ENCODE results near the gene COX7B2. TPM values are rescaled to one million over a fixed set of nuclear protein-coding genes. Genes with fewer than 3 reads are reported as not detected.

The COX7B2 gene
- total RNA-seq, 1 donor from 2014 or later: not detected

DNA sequence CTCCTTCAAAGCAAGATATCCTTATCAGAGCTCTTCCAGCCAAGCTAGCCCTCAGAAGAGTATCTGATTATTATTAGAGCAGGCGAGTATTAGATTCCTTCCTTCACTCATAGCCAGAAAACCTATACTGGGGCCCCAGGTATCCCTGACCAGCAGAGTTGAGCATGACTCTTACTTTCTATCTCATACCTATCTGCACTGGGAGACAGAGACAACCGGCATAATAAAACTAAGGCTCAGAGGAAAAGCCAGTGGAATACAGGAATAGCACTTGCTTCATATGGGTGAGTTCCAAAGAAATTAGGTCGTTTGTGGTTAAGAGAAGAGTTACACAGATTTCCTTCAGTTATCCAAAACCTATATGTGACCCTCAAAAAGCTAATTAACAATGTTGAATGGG lies 41.8 kb upstream of the COX7B2 start:
- H3K4me1 Mint-ChIP-seq: peaks cover 2% of the 10 kb centered on the region
- DNase-seq (ENCODE audit: low spot score in 2 of 2, unreplicated experiment in 2 of 2): no peak
- no peak overlapping the region for H3K4me3 Mint-ChIP-seq
- no peak overlapping the region for H3K27ac Mint-ChIP-seq
- peaks cover 7% of the 10 kb centered on the region for H3K27me3 Mint-ChIP-seq (ENCODE audit: low read depth)
- H3K36me3 Mint-ChIP-seq: no peaks in the 10 kb centered on the region
- TF ChIP-seq, protein P1, sequence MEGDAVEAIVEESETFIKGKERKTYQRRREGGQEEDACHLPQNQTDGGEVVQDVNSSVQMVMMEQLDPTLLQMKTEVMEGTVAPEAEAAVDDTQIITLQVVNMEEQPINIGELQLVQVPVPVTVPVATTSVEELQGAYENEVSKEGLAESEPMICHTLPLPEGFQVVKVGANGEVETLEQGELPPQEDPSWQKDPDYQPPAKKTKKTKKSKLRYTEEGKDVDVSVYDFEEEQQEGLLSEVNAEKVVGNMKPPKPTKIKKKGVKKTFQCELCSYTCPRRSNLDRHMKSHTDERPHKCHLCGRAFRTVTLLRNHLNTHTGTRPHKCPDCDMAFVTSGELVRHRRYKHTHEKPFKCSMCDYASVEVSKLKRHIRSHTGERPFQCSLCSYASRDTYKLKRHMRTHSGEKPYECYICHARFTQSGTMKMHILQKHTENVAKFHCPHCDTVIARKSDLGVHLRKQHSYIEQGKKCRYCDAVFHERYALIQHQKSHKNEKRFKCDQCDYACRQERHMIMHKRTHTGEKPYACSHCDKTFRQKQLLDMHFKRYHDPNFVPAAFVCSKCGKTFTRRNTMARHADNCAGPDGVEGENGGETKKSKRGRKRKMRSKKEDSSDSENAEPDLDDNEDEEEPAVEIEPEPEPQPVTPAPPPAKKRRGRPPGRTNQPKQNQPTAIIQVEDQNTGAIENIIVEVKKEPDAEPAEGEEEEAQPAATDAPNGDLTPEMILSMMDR (IDR thresholded peaks at IDR 0.05; ENCODE audit: unreplicated experiment): no peak
- no peaks in the 10 kb centered on the region for H3K9me3 Mint-ChIP-seq

DNA sequence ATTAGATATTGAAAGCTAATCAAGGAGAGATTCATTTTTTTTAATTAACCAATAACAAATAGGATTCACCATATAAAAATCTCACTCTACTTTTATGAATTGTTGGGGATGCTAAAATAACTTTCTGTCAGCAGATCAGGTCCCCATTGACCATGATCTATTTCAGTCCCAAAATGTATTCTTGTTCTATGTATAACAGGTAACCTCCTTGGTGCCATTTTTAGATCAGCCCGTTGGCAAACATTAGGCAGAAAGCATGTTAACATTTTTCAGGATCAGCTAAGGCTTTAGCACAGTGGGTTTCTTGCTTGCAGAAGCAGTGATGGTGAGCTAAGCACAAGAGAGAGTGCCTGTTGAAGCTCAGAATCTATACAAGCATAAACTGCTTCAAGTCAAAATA lies 40.8 kb upstream of the COX7B2 start:
- H3K4me3 Mint-ChIP-seq: no peak overlapping the region
- H3K27me3 Mint-ChIP-seq (ENCODE audit: low read depth): peaks cover 6% of the 10 kb centered on the region
- no peaks in the 10 kb centered on the region for H3K36me3 Mint-ChIP-seq
- TF ChIP-seq, protein P1 (IDR thresholded peaks at IDR 0.05; ENCODE audit: unreplicated experiment): no peak
- DNase-seq (ENCODE audit: low spot score in 2 of 2, unreplicated experiment in 2 of 2): no peak
- H3K9me3 Mint-ChIP-seq: no peaks in the 10 kb centered on the region
- H3K4me1 Mint-ChIP-seq: peaks cover 2% of the 10 kb centered on the region
- no peak overlapping the region for H3K27ac Mint-ChIP-seq

DNA sequence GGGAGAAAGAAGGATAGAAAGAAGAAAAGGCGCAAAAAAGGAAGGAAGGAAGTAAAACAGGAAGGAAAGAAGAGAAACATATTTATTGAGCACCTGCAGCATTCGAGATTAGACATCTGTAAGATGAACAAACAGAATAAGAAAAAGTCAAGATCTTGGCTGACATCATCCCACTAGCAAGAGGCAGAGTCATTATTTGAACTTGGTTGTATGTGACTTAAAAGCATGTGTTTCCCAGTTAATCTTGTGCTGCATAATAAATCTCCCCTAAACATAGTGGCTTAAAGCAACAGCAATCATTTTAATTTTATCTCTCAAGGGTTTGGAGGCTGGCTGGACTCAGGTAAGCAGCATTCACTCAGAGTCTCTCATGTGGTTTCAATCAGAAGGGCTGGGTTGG lies 38.5 kb upstream of the COX7B2 start:
- TF ChIP-seq, protein P1 (IDR thresholded peaks at IDR 0.05; ENCODE audit: unreplicated experiment): no peak
- DNase-seq (ENCODE audit: low spot score in 2 of 2, unreplicated experiment in 2 of 2): no peak
- peaks cover 1% of the 10 kb centered on the region for H3K27me3 Mint-ChIP-seq (ENCODE audit: low read depth)
- no peak overlapping the region for H3K4me3 Mint-ChIP-seq
- H3K9me3 Mint-ChIP-seq: peaks cover 4% of the 10 kb centered on the region
- peaks cover 2% of the 10 kb centered on the region for H3K4me1 Mint-ChIP-seq
- H3K36me3 Mint-ChIP-seq: no peaks in the 10 kb centered on the region
- no peak overlapping the region for H3K27ac Mint-ChIP-seq

DNA sequence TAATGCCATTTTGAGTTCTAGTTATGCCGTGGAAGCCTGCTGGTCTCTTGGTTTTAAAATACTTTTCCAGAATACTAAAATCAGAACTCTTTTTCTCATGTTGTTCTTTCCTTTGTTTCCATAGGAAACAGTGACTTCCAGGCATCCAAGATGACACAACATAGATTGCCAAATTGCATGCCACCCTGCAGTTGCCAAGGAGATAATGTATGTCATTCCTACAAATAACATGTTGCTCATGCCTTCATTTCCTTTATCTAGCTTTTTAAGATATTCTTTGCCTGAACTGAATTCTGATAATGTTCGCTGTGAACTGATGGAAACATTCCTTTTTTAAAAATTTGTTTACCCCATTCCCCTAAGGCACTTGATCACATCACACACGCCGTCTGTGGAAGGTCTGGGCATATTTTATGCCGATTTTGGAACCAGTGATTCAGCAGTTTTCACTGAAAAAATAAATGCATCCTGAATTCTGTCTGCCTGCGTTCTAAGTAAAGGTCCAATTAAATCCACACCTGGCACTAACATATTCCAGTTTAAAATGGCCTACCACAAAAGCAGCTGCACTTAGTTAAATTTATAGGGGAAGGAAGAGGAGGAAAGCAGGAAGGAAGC lies 38.0 kb upstream of the COX7B2 start:
- TF ChIP-seq, protein P1 (IDR thresholded peaks at IDR 0.05; ENCODE audit: unreplicated experiment): no peak
- H3K27me3 Mint-ChIP-seq (ENCODE audit: low read depth): peaks cover 1% of the 10 kb centered on the region
- no peaks in the 10 kb centered on the region for H3K36me3 Mint-ChIP-seq
- H3K27ac Mint-ChIP-seq: no peak overlapping the region
- H3K9me3 Mint-ChIP-seq: peaks cover 4% of the 10 kb centered on the region
- H3K4me1 Mint-ChIP-seq: peaks cover 2% of the 10 kb centered on the region
- no peak for DNase-seq (ENCODE audit: low spot score in 2 of 2, unreplicated experiment in 2 of 2)
- no peak overlapping the region for H3K4me3 Mint-ChIP-seq

DNA sequence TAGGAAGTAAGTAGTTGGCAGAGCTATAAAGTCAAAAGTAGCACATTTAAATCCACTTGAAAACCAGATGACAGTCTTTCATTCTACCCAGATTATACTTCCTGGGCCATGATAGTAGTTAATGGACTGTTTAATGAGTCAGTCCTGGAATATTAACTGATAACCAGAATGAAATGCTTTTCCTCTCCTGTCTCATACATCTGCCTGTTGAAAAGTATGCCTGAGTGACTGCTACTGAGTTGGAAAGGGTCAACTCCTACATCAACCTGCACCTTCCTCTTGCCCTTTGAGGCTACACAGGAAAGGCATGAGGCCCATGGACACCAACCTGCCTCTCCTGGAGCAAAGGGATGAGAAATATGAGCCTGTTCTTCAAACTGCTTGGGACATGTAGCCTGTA lies 36.0 kb upstream of the COX7B2 start:
- H3K4me1 Mint-ChIP-seq: peaks cover 2% of the 10 kb centered on the region
- TF ChIP-seq, protein P1 (IDR thresholded peaks at IDR 0.05; ENCODE audit: unreplicated experiment): no peak
- peaks cover 4% of the 10 kb centered on the region for H3K9me3 Mint-ChIP-seq
- no peak for DNase-seq (ENCODE audit: low spot score in 2 of 2, unreplicated experiment in 2 of 2)
- H3K27me3 Mint-ChIP-seq (ENCODE audit: low read depth): peaks cover 1% of the 10 kb centered on the region
- no peaks in the 10 kb centered on the region for H3K36me3 Mint-ChIP-seq
- no peak overlapping the region for H3K4me3 Mint-ChIP-seq
- no peak overlapping the region for H3K27ac Mint-ChIP-seq

DNA sequence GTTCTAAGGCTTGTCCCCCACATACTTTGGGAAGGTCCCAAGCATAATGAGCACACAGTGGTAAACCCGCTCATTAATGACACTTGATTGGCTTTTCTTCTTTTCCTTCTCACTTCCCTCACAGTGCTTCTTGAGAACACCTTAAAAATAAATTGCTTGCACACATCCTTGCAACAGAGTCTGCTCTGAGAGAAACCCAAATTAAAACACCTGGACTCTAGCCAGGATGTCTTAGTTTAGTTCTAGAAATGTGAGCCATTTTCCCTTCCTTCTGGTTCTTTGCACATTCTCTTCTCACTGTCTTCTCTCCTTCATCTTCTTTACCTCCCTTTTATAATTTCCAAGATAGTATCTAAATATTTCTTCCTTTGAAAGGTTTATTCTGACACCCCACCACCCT lies 35.3 kb upstream of the COX7B2 start:
- Mint-ChIP-seq H3K27me3 (ENCODE audit: low read depth) (peaks cover 1% of the 10 kb centered on the region), H3K4me3 (no peak overlapping the region), H3K4me1 (peaks cover 2% of the 10 kb centered on the region), H3K9me3 (peaks cover 4% of the 10 kb centered on the region), H3K36me3 (no peaks in the 10 kb centered on the region), H3K27ac (no peak overlapping the region)
- DNase-seq (ENCODE audit: low spot score in 2 of 2, unreplicated experiment in 2 of 2): no peak
- TF ChIP-seq, protein P1 (IDR thresholded peaks at IDR 0.05; ENCODE audit: unreplicated experiment): no peak

Data from mesothelial cell of epicardium (in vitro differentiated cells).